OCI-LY1 (cell line): Measurements from ENCODE around the gene FAM13A.

Experiments
- EZH2 ChIP-seq: fragments of 200-600 bp; sonication (generic), shearing (Covaris generic); IDR thresholded peaks from 2 replicates; pipeline ENCODE4 v1.8.0; 2017; ENCODE audit warnings: borderline replicate concordance, mixed run types, mild to moderate bottlenecking, antibody characterized with exemption, low read length, moderate library complexity, mixed read lengths
- TF ChIP-seq, protein P1 (sequence below): fragments of 200-600 bp; sonication (generic), shearing (Covaris generic); IDR thresholded peaks from 2 replicates; pipeline ENCODE4 v1.5.1; 2017; ENCODE audit warnings: mild to moderate bottlenecking, antibody characterized with exemption, low read length, moderate library complexity, mixed read lengths

DNA sequence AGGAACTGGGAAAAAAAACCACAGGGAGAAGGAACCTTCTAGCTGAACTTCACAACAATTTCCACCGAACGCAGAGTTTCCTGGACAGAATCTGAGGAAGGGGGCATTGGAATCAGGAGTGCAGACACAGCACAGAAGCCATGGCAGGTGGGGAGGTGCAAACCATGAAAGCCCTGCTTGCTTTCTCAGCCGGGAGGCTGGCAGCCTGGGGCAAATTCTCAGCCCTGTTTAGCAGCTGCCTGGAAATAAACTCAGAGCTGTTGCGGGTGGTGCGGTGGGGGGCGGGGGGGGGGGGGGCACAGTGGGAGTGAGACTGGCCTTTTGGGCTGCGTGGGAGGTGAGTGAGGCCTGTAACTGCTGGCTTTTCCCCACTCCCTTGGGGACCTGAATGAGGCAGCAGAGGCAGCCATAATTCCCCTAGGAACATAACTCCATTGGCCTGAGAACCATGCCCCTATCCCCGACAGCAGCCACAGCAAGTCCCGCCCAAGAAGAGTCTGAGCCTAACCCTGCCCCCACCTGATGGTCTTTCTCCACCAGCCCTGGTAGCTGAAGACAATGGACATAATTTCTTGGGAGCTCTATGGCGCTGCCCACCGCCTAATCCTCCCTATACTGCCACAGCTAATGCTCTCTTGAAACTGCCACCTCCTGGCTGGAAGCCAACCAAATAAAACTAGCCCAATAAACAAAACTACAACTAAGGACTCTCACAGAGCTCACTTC, 176.3 kb downstream of the FAM13A start:
- TF ChIP-seq, protein P1, sequence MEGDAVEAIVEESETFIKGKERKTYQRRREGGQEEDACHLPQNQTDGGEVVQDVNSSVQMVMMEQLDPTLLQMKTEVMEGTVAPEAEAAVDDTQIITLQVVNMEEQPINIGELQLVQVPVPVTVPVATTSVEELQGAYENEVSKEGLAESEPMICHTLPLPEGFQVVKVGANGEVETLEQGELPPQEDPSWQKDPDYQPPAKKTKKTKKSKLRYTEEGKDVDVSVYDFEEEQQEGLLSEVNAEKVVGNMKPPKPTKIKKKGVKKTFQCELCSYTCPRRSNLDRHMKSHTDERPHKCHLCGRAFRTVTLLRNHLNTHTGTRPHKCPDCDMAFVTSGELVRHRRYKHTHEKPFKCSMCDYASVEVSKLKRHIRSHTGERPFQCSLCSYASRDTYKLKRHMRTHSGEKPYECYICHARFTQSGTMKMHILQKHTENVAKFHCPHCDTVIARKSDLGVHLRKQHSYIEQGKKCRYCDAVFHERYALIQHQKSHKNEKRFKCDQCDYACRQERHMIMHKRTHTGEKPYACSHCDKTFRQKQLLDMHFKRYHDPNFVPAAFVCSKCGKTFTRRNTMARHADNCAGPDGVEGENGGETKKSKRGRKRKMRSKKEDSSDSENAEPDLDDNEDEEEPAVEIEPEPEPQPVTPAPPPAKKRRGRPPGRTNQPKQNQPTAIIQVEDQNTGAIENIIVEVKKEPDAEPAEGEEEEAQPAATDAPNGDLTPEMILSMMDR: no peak
- TF ChIP-seq EZH2: no peak
